ENCODE results near the gene TMEM175.

The TMEM175 gene

DNA sequence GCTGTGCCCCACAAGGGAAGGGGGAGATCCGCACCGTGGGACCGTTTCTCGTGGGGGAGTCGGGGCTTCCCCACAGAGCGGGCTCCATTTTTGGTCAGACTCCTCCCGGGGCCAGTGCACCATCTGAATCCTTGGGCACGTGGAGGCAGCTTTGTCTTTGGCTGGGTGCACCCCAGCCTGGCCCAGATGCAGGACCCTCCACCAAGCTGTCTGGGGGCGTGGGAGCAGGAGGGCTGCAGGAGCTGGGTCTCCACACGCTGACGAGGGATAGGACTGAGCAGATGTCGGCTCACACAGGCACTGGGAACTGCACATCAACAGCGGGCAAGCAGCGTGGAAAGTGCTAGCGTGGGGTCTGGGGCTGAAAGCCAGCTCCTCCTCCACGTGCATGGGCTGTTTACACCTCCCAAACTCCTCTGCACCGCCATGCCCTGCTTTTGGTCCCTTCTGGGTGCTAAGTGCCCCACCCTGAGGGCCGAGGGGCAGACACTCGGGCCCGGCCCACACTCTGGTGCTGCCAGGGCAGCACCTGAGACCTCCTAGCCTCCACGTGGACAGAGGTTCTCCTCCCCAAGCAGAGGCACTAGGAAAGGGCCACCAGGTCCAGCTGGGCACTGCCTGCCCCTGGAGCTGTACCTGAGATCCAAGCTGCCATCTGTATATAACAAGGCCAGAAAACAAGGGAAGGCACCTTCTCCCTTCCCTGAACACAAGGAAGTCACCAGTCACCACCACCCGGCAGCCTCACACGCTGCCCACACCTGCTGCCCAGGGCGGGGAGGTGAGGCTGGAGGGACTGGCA lies 27.3 kb downstream of the TMEM175 start:
- no peak for DNase-seq (ENCODE audit: low read depth)

DNA sequence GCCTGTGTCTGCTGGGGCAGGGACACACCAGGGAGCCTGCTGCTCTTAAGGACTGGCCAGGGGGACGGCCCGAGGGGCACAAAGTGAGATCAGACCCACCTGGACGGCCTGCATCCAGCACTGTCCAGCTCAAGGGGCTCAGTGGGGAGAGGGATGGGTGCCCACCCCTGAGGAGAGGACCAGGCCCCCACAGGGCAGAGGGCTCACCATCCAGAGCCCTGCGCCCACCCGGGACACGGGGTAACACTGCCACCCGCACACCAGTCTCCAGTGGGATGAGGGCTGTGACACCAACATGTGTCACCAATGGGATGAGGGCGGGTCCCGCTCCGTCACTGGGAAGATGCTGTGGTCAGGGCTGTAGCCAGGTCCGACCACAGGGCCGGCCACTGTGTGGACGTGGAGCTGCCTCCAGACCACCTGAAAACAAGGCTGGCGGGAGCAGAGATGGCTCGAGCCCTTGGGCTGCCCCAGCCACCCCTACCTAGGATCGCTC lies 27.9 kb downstream of the TMEM175 start:
- no peak for DNase-seq (ENCODE audit: low read depth)

- DNase-seq (ENCODE audit: low read depth) = no peak
Observed at GRCh38 chr4:960636-961350, 28.5 kb downstream of the TMEM175 start.

DNA sequence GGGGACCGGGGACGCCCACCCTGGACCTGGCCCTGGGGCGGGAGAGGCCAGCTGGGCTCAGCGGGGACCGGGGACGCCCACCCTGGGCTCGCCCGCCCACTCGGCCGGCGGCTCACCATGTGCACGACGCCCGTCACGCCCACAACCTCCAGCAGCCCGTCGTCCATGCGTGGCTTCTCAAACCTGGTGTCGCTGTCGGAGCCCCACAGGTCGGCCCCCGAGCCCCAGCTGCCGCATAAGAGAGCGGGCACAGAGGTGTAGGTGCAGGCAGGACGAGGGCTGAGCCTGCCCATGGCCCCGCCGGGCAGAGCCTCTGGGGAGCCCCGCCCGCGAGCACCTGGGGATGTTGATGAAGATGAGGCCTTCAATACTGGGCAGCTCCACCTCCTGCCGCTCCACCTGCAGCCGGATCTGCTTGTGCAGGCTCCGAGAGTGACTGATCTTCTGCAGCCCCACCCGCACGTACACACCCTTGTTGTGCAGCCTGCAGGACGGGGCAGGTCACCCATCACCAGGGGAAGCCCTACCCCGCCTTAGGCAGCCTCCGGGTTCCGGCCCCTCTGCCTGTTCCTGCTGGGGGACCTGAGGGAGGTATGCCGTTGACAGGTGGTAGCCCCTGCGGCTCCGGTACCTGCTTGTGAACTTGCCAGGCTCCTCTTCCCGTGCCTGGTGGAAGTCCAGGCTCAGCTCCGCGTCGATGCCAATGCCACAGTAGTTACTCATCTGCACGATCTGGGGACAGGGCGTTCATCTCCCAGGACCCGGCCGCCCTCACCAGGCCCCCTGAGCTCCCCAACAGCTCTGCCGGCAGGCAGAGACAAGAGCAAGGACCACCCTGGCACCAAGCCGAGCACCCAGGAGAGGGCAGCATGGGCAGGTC lies 29.3 kb downstream of the TMEM175 start:
- no peak for DNase-seq (ENCODE audit: low read depth)

- no peak for DNase-seq (ENCODE audit: low read depth)
Observed at GRCh38 chr4:962231-963208, 30.3 kb downstream of the TMEM175 start.

DNA sequence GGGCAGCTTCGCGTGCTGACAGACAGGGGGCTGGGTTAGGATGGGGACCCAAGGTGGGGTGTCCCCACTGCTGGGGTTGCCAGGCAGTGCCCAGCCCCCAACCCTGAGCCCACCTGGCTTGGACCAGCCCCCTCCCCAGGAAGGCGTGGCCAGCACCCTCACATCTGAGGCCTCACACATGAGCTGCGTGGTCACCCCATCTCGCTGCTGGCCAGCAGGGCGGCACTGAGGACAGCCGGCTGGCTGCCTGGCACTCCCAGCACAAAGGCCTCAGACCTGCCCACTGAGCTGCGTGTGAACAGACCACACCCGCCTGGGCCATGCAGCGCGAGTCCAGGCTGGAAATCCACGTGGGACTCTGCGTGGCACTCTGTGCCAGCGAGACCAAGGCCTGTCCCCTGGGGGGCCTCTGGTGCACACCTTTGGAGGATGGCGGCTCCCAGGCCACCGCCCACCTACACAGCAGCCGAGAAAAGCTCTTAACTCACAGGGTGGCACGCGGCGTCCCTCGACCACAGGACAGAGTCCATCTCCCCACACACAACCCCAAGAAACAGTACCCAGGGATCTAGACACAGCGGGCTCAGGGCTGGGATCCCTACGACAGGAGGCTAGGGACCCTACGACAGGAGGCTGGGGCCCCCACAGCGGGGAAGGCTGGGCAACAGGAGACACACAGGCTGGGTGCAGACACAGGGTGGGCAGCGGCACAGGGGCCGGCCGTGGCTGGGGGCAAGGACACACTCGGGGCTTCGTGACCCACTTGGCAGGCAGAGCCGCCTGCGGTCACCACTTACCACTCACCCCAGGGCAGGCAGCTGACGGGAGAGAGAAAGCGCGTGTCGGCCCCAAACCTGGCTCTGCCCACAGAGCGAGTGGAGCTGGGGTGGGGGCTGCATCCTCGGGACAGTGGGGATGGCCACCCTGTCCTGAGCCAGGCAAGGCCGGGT lies 31.3 kb downstream of the TMEM175 start:
- DNase-seq (ENCODE audit: low read depth) = no peak

- DNase-seq (ENCODE audit: low read depth) = no peak
Observed at GRCh38 chr4:964346-965025, 32.2 kb downstream of the TMEM175 start.

GRCh38 chr4:965048-965765 lies 32.9 kb downstream of the TMEM175 start:
- no peak for DNase-seq (ENCODE audit: low read depth)

DNA sequence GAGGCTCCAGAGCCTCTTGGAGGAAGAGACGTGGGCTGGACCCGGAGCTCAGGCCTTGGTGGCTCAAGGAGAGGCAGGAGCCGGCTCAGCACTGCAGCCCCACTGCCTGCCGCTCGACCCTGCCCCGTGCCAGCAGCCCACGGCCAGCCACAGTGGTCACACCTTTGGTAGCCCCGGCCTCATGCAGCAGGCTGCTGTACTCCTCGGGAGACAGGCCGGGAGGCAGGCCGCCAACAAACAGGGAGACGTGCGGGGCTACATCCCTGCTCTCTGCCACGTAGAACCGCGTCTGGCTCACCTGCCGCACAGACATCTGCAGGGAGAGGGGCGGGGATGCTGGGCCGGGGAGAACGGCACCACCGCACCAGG lies 33.5 kb downstream of the TMEM175 start:
- no peak for DNase-seq (ENCODE audit: low read depth)

GRCh38 chr4:966266-967112 lies 34.2 kb downstream of the TMEM175 start:
- no peak for DNase-seq (ENCODE audit: low read depth)

GRCh38 chr4:967113-968104 lies 35.1 kb downstream of the TMEM175 start:
- no peak for DNase-seq (ENCODE audit: low read depth)

GRCh38 chr4:968221-968620 lies 36.0 kb downstream of the TMEM175 start:
- DNase-seq (ENCODE audit: low read depth) = no peak

- no peak for DNase-seq (ENCODE audit: low read depth)
Observed at GRCh38 chr4:968621-969394, 36.5 kb downstream of the TMEM175 start.

- DNase-seq (ENCODE audit: low read depth) = no peak
Observed at GRCh38 chr4:970046-970745, 37.9 kb downstream of the TMEM175 start.

GRCh38 chr4:970854-971520 lies 38.7 kb downstream of the TMEM175 start:
- DNase-seq (ENCODE audit: low read depth) = no peak

Data from stromal cell of bone marrow (primary cell).